K562 (cell line): ENCODE data around the gene MAU2. TPM values are rescaled to one million over a fixed set of nuclear protein-coding genes. Genes with fewer than 3 reads are reported as not detected.

ENCODE experiments used
- SMARCA4 ChIP-seq: fragments of 450-650 bp; IDR thresholded peaks from 2 replicates; pipeline ENCODE4 v1.6.1; 2016
- ZNF133 ChIP-seq: fragments of 250-450 bp; sonication (Bioruptor Pico); IDR thresholded peaks from 2 replicates; pipeline ENCODE4 v1.4.0; 2020; ENCODE audit warnings: mild to moderate bottlenecking
- ZSCAN32 ChIP-seq: fragments of 450-650 bp; formaldehyde crosslinking; IDR thresholded peaks from 2 replicates; pipeline ENCODE4 v1.4.0; 2020; ENCODE audit warnings: mild to moderate bottlenecking, moderate library complexity
- polyA plus RNA-seq, 8 experiments: library from polyadenylated mRNA; depleted of rRNA in 4 of 8; stranded (reverse) in 5 of 8; unstranded in 3 of 8; fragments of >200 nt; fragmentation: Nextera tagmentation in 2 of 8; fragmentation: Illumina TruSeq in 1 of 8; extraction: Ambion mirVana in 2 of 8; extraction: Trizol in 1 of 8; gene quantifications; 2 replicates each; pipeline versions ENCODE4 v1.2.1 to v1.2.3, GENCODE V29; 2011 to 2014; ENCODE audit warnings: inconsistent platforms in 1 of 8, missing spikeins in 1 of 8
- total RNA-seq, 7 experiments: library from RNA; depleted of rRNA in 6 of 7; stranded (reverse); fragments of >200 nt in 6 of 7; fragmentation: Illumina TruSeq in 2 of 7; extraction: Trizol in 2 of 7; gene quantifications; 2 replicates each; pipeline versions ENCODE4 v1.2.1 to v1.2.3, GENCODE V29; 2011 to 2021; ENCODE audit warnings: low replicate concordance in 1 of 7
- TF ChIP-seq, protein P1 (sequence below): fragments of 200-600 bp; sonication (generic); IDR thresholded peaks from one replicate; pipeline ENCODE4 v1.6.1; 2012; ENCODE audit warnings: mild to moderate bottlenecking, low read depth, low read length, inconsistent platforms
- TF ChIP-seq, protein P2 (sequence below): sonication (generic); formaldehyde crosslinking; IDR thresholded peaks from 2 replicates; pipeline ENCODE4 v1.8.0; 2022; ENCODE audit warnings: mild to moderate bottlenecking, low read depth, missing genetic modification reagents

The MAU2 gene
- total and polyA plus RNA-seq, 9 of the 15 experiments (the other 6 are each of a cell fraction or from before 2014, with no cell fraction given), result 1.2 to 48.1 (median 19.4) TPM

DNA sequence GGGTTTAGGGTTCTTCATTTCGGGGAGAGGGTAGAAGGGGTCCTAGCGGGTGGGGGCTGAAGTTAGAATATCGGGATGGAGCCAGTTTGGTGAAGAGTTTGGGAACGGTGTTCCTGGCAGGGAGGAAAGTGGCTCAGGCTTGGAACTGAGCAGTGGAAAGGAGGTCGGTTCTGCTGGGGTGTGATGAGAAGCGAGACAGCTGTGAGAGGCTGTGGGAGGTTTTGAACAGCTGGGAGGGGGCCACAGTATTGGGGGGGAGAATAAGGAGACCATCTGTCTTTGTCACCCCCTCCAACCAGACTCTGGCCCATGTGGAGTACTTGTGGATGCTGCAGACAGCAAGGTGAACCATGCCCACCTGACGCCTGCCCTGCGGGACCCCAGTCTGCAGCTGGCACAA is 46.5 kb upstream of the MAU2 start (continued):
- TF ChIP-seq, protein P1, sequence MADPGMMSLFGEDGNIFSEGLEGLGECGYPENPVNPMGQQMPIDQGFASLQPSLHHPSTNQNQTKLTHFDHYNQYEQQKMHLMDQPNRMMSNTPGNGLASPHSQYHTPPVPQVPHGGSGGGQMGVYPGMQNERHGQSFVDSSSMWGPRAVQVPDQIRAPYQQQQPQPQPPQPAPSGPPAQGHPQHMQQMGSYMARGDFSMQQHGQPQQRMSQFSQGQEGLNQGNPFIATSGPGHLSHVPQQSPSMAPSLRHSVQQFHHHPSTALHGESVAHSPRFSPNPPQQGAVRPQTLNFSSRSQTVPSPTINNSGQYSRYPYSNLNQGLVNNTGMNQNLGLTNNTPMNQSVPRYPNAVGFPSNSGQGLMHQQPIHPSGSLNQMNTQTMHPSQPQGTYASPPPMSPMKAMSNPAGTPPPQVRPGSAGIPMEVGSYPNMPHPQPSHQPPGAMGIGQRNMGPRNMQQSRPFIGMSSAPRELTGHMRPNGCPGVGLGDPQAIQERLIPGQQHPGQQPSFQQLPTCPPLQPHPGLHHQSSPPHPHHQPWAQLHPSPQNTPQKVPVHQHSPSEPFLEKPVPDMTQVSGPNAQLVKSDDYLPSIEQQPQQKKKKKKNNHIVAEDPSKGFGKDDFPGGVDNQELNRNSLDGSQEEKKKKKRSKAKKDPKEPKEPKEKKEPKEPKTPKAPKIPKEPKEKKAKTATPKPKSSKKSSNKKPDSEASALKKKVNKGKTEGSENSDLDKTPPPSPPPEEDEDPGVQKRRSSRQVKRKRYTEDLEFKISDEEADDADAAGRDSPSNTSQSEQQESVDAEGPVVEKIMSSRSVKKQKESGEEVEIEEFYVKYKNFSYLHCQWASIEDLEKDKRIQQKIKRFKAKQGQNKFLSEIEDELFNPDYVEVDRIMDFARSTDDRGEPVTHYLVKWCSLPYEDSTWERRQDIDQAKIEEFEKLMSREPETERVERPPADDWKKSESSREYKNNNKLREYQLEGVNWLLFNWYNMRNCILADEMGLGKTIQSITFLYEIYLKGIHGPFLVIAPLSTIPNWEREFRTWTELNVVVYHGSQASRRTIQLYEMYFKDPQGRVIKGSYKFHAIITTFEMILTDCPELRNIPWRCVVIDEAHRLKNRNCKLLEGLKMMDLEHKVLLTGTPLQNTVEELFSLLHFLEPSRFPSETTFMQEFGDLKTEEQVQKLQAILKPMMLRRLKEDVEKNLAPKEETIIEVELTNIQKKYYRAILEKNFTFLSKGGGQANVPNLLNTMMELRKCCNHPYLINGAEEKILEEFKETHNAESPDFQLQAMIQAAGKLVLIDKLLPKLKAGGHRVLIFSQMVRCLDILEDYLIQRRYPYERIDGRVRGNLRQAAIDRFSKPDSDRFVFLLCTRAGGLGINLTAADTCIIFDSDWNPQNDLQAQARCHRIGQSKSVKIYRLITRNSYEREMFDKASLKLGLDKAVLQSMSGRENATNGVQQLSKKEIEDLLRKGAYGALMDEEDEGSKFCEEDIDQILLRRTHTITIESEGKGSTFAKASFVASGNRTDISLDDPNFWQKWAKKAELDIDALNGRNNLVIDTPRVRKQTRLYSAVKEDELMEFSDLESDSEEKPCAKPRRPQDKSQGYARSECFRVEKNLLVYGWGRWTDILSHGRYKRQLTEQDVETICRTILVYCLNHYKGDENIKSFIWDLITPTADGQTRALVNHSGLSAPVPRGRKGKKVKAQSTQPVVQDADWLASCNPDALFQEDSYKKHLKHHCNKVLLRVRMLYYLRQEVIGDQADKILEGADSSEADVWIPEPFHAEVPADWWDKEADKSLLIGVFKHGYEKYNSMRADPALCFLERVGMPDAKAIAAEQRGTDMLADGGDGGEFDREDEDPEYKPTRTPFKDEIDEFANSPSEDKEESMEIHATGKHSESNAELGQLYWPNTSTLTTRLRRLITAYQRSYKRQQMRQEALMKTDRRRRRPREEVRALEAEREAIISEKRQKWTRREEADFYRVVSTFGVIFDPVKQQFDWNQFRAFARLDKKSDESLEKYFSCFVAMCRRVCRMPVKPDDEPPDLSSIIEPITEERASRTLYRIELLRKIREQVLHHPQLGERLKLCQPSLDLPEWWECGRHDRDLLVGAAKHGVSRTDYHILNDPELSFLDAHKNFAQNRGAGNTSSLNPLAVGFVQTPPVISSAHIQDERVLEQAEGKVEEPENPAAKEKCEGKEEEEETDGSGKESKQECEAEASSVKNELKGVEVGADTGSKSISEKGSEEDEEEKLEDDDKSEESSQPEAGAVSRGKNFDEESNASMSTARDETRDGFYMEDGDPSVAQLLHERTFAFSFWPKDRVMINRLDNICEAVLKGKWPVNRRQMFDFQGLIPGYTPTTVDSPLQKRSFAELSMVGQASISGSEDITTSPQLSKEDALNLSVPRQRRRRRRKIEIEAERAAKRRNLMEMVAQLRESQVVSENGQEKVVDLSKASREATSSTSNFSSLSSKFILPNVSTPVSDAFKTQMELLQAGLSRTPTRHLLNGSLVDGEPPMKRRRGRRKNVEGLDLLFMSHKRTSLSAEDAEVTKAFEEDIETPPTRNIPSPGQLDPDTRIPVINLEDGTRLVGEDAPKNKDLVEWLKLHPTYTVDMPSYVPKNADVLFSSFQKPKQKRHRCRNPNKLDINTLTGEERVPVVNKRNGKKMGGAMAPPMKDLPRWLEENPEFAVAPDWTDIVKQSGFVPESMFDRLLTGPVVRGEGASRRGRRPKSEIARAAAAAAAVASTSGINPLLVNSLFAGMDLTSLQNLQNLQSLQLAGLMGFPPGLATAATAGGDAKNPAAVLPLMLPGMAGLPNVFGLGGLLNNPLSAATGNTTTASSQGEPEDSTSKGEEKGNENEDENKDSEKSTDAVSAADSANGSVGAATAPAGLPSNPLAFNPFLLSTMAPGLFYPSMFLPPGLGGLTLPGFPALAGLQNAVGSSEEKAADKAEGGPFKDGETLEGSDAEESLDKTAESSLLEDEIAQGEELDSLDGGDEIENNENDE, result no peak
- TF ChIP-seq ZSCAN32, result no peak
- no peak for TF ChIP-seq ZNF133 (CRISPR knock-in tag)
- no peak for TF ChIP-seq SMARCA4
- TF ChIP-seq, protein P2, sequence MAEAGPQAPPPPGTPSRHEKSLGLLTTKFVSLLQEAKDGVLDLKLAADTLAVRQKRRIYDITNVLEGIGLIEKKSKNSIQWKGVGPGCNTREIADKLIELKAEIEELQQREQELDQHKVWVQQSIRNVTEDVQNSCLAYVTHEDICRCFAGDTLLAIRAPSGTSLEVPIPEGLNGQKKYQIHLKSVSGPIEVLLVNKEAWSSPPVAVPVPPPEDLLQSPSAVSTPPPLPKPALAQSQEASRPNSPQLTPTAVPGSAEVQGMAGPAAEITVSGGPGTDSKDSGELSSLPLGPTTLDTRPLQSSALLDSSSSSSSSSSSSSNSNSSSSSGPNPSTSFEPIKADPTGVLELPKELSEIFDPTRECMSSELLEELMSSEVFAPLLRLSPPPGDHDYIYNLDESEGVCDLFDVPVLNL (CRISPR knock-in tag), result no peak
- TF ChIP-seq, all 486 proteins: peak for 0
